GM12878 (cell line): Measurements from ENCODE around the gene TARP.

Experiments used
- ATAC-seq: fragments of 200-7000 bp; cut with Tn5 transposase; 3 replicates; pipeline ENCODE4 v1.9.1; 2020; ENCODE audit warnings: mild to moderate bottlenecking, moderate library complexity
- BruUV-seq: library from RNA; stranded (reverse); fragments of 400-500 nt; replicated peaks from 2 replicates; lab custom pipeline; 2021; lab: Mats Ljungman, UMichigan
- CTCF ChIA-PET: fragments of 300-600 bp; sonication (Branson Sonifier 250); formaldehyde crosslinking; extraction: SDS; loops from one replicate; lab custom pipeline; 2021; ENCODE audit warnings: inconsistent platforms; lab: Yijun Ruan, JAX
- POLR2A ChIA-PET: fragments of 350-600 bp; formaldehyde crosslinking; extraction: SDS; loops from one replicate; lab custom pipeline; 2021; ENCODE audit warnings: inconsistent platforms; lab: Charles Lee
- RAD21 ChIA-PET: fragments of 300-600 bp; sonication (Branson Sonifier 250); formaldehyde crosslinking; loops from one replicate; lab custom pipeline; 2023; ENCODE audit warnings: antibody characterized with exemption; ENCODE audit not compliant: unreplicated experiment; lab: Charles Lee
- SMC1A ChIA-PET: fragments of 300-600 bp; sonication (Branson Sonifier 250); formaldehyde crosslinking; loops from one replicate; lab custom pipeline; 2023; ENCODE audit not compliant: unreplicated experiment, uncharacterized antibody; lab: Charles Lee
- DNase-seq: peaks from one replicate; pipeline ENCODE4 v3.0.0-alpha.2; 2011; ENCODE audit warnings: low read depth, low spot score
- FAIRE-seq: peaks from 3 replicates; lab custom pipeline; 2011; peaks lifted over from hg19 to GRCh38; lab: Jason Lieb, UNC
- H2AFZ ChIP-seq: 2 replicates; pipeline ENCODE4 v1.6.0; 2011; ENCODE audit warnings: low read depth, low read length, control low read depth; ENCODE audit not compliant: control insufficient read depth
- H3K27ac ChIP-seq: 2 replicates; pipeline ENCODE4 v1.5.1; 2011; ENCODE audit warnings: control low read depth; ENCODE audit not compliant: control insufficient read depth, insufficient read depth
- H3K27me3 ChIP-seq, 2 experiments: replicated peaks in 1 of 2; 2 replicates each; pipeline versions ENCODE4 v1.6.0 to v1.6.1; 2011; ENCODE audit warnings: low read length in 1 of 2; ENCODE audit not compliant: control insufficient read depth in 2 of 2, insufficient read depth in 2 of 2
- H3K36me3 ChIP-seq, 2 experiments: 2 replicates each; pipeline ENCODE4 v1.5.1; 2011; ENCODE audit warnings: low read length in 1 of 2; ENCODE audit not compliant: control insufficient read depth in 2 of 2, insufficient read depth in 2 of 2
- H3K4me1 ChIP-seq: 2 replicates; pipeline ENCODE4 v1.6.1; 2011; ENCODE audit warnings: mild to moderate bottlenecking, low read length, moderate library complexity, mixed read lengths; ENCODE audit not compliant: control insufficient read depth, insufficient read depth
- H3K4me2 ChIP-seq: 2 replicates; pipeline ENCODE4 v1.6.0; 2011; ENCODE audit warnings: control low read depth; ENCODE audit not compliant: control insufficient read depth, insufficient read depth
- H3K4me3 ChIP-seq: fragments of 200-600 bp; sonication (generic); 2 replicates; pipeline ENCODE4 v1.5.1; 2016
- H3K79me2 ChIP-seq: 2 replicates; pipeline ENCODE4 v1.6.0; 2011; ENCODE audit warnings: low read length; ENCODE audit not compliant: control insufficient read depth, insufficient read depth
- H3K9ac ChIP-seq: 2 replicates; pipeline ENCODE4 v1.8.0; 2011; ENCODE audit warnings: low read length, control low read depth, mixed read lengths; ENCODE audit not compliant: control insufficient read depth, insufficient read depth
- H3K9me3 ChIP-seq: replicated peaks from 3 replicates; pipeline ENCODE4 v1.5.1; 2011; ENCODE audit warnings: mild to moderate bottlenecking, low read length; ENCODE audit not compliant: control insufficient read depth, insufficient read depth
- H4K20me1 ChIP-seq: 2 replicates; pipeline ENCODE4 v1.6.0; 2011; ENCODE audit not compliant: control insufficient read depth, insufficient read depth
- BACH1 ChIP-seq: fragments of 450-650 bp; IDR thresholded peaks from 2 replicates; pipeline ENCODE4 v1.6.1; 2017; ENCODE audit warnings: mild to moderate bottlenecking, borderline replicate concordance
- DPF2 ChIP-seq: fragments of 450-650 bp; IDR thresholded peaks from 2 replicates; pipeline ENCODE4 v1.6.1; 2017; ENCODE audit warnings: mild to moderate bottlenecking
- ELK1 ChIP-seq: IDR thresholded peaks from 2 replicates; pipeline ENCODE4 v1.6.1; 2012; ENCODE audit warnings: low read depth, low read length, improper control_type of control experiment
- FOS ChIP-seq: IDR thresholded peaks from 3 replicates; pipeline ENCODE4 v1.6.1; 2011; ENCODE audit warnings: borderline replicate concordance; ENCODE audit not compliant: insufficient read length; ENCODE audit errors: extremely low read depth
- KLF5 ChIP-seq: fragments of 450-650 bp; IDR thresholded peaks from 2 replicates; pipeline ENCODE4 v1.6.1; 2014; ENCODE audit warnings: mild to moderate bottlenecking; ENCODE audit not compliant: partially characterized antibody
- MYB ChIP-seq: fragments of 150-350 bp; IDR thresholded peaks from 2 replicates; pipeline ENCODE4 v1.6.1; 2014; ENCODE audit warnings: mild to moderate bottlenecking, low read depth, low read length, borderline replicate concordance
- NFYB ChIP-seq: IDR thresholded peaks from 2 replicates; pipeline ENCODE4 v1.6.1; 2011; ENCODE audit warnings: low read depth, mild to moderate bottlenecking, low read length, improper control_type of control experiment, moderate library complexity; ENCODE audit not compliant: insufficient read depth
- NR2F1 ChIP-seq: fragments of 450-650 bp; conservative IDR thresholded peaks from 2 replicates; pipeline ENCODE4 v1.6.1; 2017; ENCODE audit warnings: mild to moderate bottlenecking
- SMAD1 ChIP-seq: fragments of 450-650 bp; IDR thresholded peaks from 2 replicates; pipeline ENCODE4 v1.6.1; 2018; ENCODE audit warnings: mild to moderate bottlenecking, low read depth; ENCODE audit not compliant: partially characterized antibody
- SUPT20H ChIP-seq: IDR thresholded peaks from 2 replicates; pipeline ENCODE4 v1.6.1; 2011; ENCODE audit warnings: low read depth, mild to moderate bottlenecking, low read length, moderate library complexity, borderline replicate concordance; ENCODE audit not compliant: control insufficient read depth
- ZNF24 ChIP-seq: fragments of 450-650 bp; IDR thresholded peaks from 2 replicates; pipeline ENCODE4 v1.6.1; 2017; ENCODE audit warnings: antibody characterized with exemption, mild to moderate bottlenecking
- WGBS: methylation state at CpG from one replicate; pipeline ENCODE4 v1.1.6; 2016; ENCODE audit warnings: low lambda C conversion rate; ENCODE audit not compliant: insufficient replicate concordance, insufficient coverage; ENCODE audit errors: missing lambda C conversion rate; 5-methylcytosine and 5-hydroxymethylcytosine counted together
- in situ Hi-C: fragments of 300-500 bp; cut with MboI; formaldehyde crosslinking; loops from 9 replicates; pipeline ENCODE4 v1.14.3; 2018; ENCODE audit warnings: mixed read lengths
- intact Hi-C: fragments of 100-400 bp; cut with micrococcal nuclease; formaldehyde crosslinking; loops from one replicate; pipeline ENCODE4 v1.14.2; 2022; ENCODE audit not compliant: unreplicated experiment
- TF ChIP-seq, protein P1 (sequence below): fragments of 450-650 bp; IDR thresholded peaks from 2 replicates; pipeline ENCODE4 v1.6.1; 2017; ENCODE audit warnings: mild to moderate bottlenecking, moderate library complexity
- TF ChIP-seq, protein P2 (sequence below): IDR thresholded peaks from 2 replicates; pipeline ENCODE4 v1.6.1; 2011; ENCODE audit warnings: low read depth, low read length, improper control_type of control experiment, borderline replicate concordance
- TF ChIP-seq, protein P3 (sequence below): fragments of 450-650 bp; IDR thresholded peaks from 2 replicates; pipeline ENCODE4 v1.6.1; 2017; ENCODE audit warnings: mild to moderate bottlenecking

The TARP gene

DNA sequence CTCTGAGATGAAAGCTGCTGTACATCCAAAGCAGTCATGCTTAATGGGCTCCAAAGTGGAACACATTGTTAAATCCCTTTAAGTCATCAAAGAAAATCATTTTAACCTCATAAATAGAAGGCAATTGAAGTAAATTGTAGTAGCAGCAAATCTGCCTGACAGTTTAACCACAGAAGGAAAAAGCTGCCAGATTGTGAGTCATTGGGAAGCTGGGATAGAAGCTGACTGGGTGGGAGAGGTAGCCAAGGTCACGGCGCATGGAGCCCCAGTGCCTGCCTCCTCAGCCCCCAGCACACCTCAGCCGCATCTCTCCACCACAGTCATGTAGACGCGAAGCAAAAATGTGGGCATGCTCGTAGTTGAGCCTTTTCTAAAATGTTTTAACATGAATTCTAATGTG lies 44.0 kb downstream of the TARP start:
- Histone ChIP-seq H3K4me2 (no peak overlapping the region), H3K9me3 (no peaks in the 10 kb centered on the region), H3K79me2 (no peaks in the 10 kb centered on the region), H4K20me1 (no peaks in the 10 kb centered on the region), H3K36me3 (peaks cover 8 to 22% of the 10 kb centered on the region in 2 experiments; a peak in 3 of 4 replicates), H3K27me3 (no peaks in the 10 kb centered on the region), H3K4me1 (peaks cover 14% of the 10 kb centered on the region), H2AFZ (no peak overlapping the region), H3K4me3 (no peak overlapping the region), H3K9ac (no peak overlapping the region), H3K27ac (no peak overlapping the region)
- ChIA-PET SMC1A (interaction anchor here (4.3 kb wide), 1 partner anchor 93 kb away, joined by 17 read pairs; no protein-coding TSS in a partner anchor), RAD21 (no interaction called here), CTCF (interaction anchor here (0.7 to 4.6 kb wide), 5 partner anchors 14 to 106 kb away, joined by 3 to 42 read pairs (median 25); no protein-coding TSS in a partner anchor), POLR2A (no interaction called here)
- intact Hi-C loops (no loop called here), in situ Hi-C loops (no loop called here)
- no TSS peak for BruUV-seq
- DNase-seq (no peak), ATAC-seq (no peak), FAIRE-seq (no peak)
- WGBS: 98% methylated on average over 6 of the region's 6 CpGs
- TF ChIP-seq FOS (no peak), SUPT20H (no peak), NFYB (no peak), MYB (no peak), NR2F1 (no peak), DPF2 (no peak), SMAD1 (no peak), BACH1 (no peak), ELK1 (no peak), KLF5 (no peak), ZNF24 (no peak)
- TF ChIP-seq, protein P1, sequence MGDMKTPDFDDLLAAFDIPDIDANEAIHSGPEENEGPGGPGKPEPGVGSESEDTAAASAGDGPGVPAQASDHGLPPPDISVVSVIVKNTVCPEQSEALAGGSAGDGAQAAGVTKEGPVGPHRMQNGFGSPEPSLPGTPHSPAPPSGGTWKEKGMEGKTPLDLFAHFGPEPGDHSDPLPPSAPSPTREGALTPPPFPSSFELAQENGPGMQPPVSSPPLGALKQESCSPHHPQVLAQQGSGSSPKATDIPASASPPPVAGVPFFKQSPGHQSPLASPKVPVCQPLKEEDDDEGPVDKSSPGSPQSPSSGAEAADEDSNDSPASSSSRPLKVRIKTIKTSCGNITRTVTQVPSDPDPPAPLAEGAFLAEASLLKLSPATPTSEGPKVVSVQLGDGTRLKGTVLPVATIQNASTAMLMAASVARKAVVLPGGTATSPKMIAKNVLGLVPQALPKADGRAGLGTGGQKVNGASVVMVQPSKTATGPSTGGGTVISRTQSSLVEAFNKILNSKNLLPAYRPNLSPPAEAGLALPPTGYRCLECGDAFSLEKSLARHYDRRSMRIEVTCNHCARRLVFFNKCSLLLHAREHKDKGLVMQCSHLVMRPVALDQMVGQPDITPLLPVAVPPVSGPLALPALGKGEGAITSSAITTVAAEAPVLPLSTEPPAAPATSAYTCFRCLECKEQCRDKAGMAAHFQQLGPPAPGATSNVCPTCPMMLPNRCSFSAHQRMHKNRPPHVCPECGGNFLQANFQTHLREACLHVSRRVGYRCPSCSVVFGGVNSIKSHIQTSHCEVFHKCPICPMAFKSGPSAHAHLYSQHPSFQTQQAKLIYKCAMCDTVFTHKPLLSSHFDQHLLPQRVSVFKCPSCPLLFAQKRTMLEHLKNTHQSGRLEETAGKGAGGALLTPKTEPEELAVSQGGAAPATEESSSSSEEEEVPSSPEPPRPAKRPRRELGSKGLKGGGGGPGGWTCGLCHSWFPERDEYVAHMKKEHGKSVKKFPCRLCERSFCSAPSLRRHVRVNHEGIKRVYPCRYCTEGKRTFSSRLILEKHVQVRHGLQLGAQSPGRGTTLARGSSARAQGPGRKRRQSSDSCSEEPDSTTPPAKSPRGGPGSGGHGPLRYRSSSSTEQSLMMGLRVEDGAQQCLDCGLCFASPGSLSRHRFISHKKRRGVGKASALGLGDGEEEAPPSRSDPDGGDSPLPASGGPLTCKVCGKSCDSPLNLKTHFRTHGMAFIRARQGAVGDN: no peak
- TF ChIP-seq, protein P2, sequence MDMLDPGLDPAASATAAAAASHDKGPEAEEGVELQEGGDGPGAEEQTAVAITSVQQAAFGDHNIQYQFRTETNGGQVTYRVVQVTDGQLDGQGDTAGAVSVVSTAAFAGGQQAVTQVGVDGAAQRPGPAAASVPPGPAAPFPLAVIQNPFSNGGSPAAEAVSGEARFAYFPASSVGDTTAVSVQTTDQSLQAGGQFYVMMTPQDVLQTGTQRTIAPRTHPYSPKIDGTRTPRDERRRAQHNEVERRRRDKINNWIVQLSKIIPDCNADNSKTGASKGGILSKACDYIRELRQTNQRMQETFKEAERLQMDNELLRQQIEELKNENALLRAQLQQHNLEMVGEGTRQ: no peak
- TF ChIP-seq, protein P3, sequence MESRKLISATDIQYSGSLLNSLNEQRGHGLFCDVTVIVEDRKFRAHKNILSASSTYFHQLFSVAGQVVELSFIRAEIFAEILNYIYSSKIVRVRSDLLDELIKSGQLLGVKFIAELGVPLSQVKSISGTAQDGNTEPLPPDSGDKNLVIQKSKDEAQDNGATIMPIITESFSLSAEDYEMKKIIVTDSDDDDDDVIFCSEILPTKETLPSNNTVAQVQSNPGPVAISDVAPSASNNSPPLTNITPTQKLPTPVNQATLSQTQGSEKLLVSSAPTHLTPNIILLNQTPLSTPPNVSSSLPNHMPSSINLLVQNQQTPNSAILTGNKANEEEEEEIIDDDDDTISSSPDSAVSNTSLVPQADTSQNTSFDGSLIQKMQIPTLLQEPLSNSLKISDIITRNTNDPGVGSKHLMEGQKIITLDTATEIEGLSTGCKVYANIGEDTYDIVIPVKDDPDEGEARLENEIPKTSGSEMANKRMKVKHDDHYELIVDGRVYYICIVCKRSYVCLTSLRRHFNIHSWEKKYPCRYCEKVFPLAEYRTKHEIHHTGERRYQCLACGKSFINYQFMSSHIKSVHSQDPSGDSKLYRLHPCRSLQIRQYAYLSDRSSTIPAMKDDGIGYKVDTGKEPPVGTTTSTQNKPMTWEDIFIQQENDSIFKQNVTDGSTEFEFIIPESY: no peak
